HepG2 (cell line): ENCODE data around the gene FAM181A. TPM values are rescaled to one million over a fixed set of nuclear protein-coding genes. Genes with fewer than 3 reads are reported as not detected.
A peak's percentile ranks its signal among the peaks of the same experiment; 100 is the strongest.

Source experiments
- FLYWCH1 ChIP-seq: sonication (generic); formaldehyde crosslinking; IDR thresholded peaks from 2 replicates; pipeline ENCODE4 v1.8.1; 2023; ENCODE audit warnings: mild to moderate bottlenecking, missing genetic modification reagents
- HNRNPL ChIP-seq: fragments of 200-400 bp; formaldehyde crosslinking; IDR thresholded peaks from 2 replicates; pipeline ENCODE4 v1.6.1; 2017; ENCODE audit warnings: mild to moderate bottlenecking, low read depth, low read length
- ISL2 ChIP-seq: sonication (generic); formaldehyde crosslinking; IDR thresholded peaks from 2 replicates; pipeline ENCODE4 v1.5.0; 2020; ENCODE audit warnings: missing genetic modification reagents
- ISX ChIP-seq: sonication (generic); formaldehyde crosslinking; conservative IDR thresholded peaks from 2 replicates; pipeline ENCODE4 v1.5.0; 2020; ENCODE audit warnings: missing genetic modification reagents
- JARID2 ChIP-seq: sonication (generic); formaldehyde crosslinking; IDR thresholded peaks from 2 replicates; pipeline ENCODE4 v1.8.1; 2023; ENCODE audit warnings: missing genetic modification reagents, inconsistent platforms; ENCODE audit not compliant: insufficient replicate concordance
- MYNN ChIP-seq: sonication (generic); formaldehyde crosslinking; IDR thresholded peaks from 2 replicates; pipeline ENCODE4 v1.4.0; 2020; ENCODE audit warnings: mild to moderate bottlenecking, low read depth, missing genetic modification reagents
- NFE2L2 ChIP-seq: fragments of 150-350 bp; IDR thresholded peaks from 2 replicates; pipeline ENCODE4 v1.6.1; 2014; ENCODE audit warnings: low read length
- NR2F6 ChIP-seq, 2 experiments: IDR thresholded peaks; 2 replicates each; pipeline ENCODE4 v1.6.1; 2016; ENCODE audit warnings: antibody characterized with exemption in 1 of 2, mild to moderate bottlenecking in 1 of 2
- PAX8 ChIP-seq: sonication (generic); formaldehyde crosslinking; IDR thresholded peaks from 2 replicates; pipeline ENCODE4 v1.8.0; 2022; ENCODE audit warnings: mild to moderate bottlenecking, missing genetic modification reagents, borderline replicate concordance
- PHF5A ChIP-seq: IDR thresholded peaks from one replicate; pipeline ENCODE4 v1.6.1; 2018; ENCODE audit warnings: low read depth, missing genetic modification reagents; ENCODE audit not compliant: unreplicated experiment
- SALL1 ChIP-seq: sonication (generic); formaldehyde crosslinking; IDR thresholded peaks from 2 replicates; pipeline ENCODE4 v1.8.0; 2022; ENCODE audit warnings: mild to moderate bottlenecking, missing genetic modification reagents
- SCMH1 ChIP-seq: sonication (generic); formaldehyde crosslinking; IDR thresholded peaks from 2 replicates; pipeline ENCODE4 v1.9.0; 2021; ENCODE audit warnings: missing genetic modification reagents, mild to moderate bottlenecking, borderline replicate concordance
- SMYD3 ChIP-seq: sonication (generic); formaldehyde crosslinking; IDR thresholded peaks from 2 replicates; pipeline ENCODE4 v1.8.1; 2023; ENCODE audit warnings: mild to moderate bottlenecking, missing genetic modification reagents
- STAG1 ChIP-seq: sonication (generic); formaldehyde crosslinking; IDR thresholded peaks from 2 replicates; pipeline ENCODE4 v1.4.0; 2020; ENCODE audit warnings: missing genetic modification reagents
- TGIF2 ChIP-seq: IDR thresholded peaks from 2 replicates; pipeline ENCODE4 v1.6.1; 2016; ENCODE audit warnings: control low read depth, missing compliant biosample characterization
- ZBTB1 ChIP-seq: sonication (generic); formaldehyde crosslinking; IDR thresholded peaks from 2 replicates; pipeline ENCODE4 v1.4.0; 2020; ENCODE audit warnings: missing genetic modification reagents, borderline replicate concordance
- ZBTB10 ChIP-seq: sonication (generic); formaldehyde crosslinking; IDR thresholded peaks from 2 replicates; pipeline ENCODE4 v1.4.0; 2020; ENCODE audit warnings: missing genetic modification reagents, borderline replicate concordance
- ZNF678 ChIP-seq: sonication (generic); formaldehyde crosslinking; IDR thresholded peaks from 2 replicates; pipeline ENCODE4 v1.4.0; 2020; ENCODE audit warnings: mild to moderate bottlenecking, missing genetic modification reagents
- polyA plus RNA-seq, 8 experiments: library from polyadenylated mRNA; depleted of rRNA in 3 of 8; stranded (reverse) in 7 of 8; unstranded in 1 of 8; fragments of >200 nt; fragmentation: Illumina TruSeq in 4 of 8; extraction: Trizol in 4 of 8; gene quantifications; 2 replicates each; pipeline versions ENCODE4 v1.2.1 to v1.2.3, GENCODE V29; 2011 to 2016; ENCODE audit warnings: low read depth in 4 of 8, missing spikeins in 1 of 8, mixed read lengths in 1 of 8; ENCODE audit not compliant: insufficient read depth in 1 of 8
- total RNA-seq, 5 experiments: library from RNA; depleted of rRNA; stranded (reverse); fragments of >200 nt; fragmentation: Illumina TruSeq; extraction: Trizol; gene quantifications; 2 replicates each; pipeline ENCODE4 v1.2.3, GENCODE V29; 2016; ENCODE audit warnings: low read depth in 1 of 5
- TF ChIP-seq, protein P1 (sequence below): sonication (generic); formaldehyde crosslinking; IDR thresholded peaks from 2 replicates; pipeline ENCODE4 v1.9.0; 2021; ENCODE audit warnings: missing genetic modification reagents, borderline replicate concordance
- TF ChIP-seq, protein P2 (sequence below): sonication (generic); formaldehyde crosslinking; IDR thresholded peaks from 2 replicates; pipeline ENCODE4 v1.8.1; 2023; ENCODE audit warnings: mild to moderate bottlenecking, missing genetic modification reagents
- TF ChIP-seq, protein P3 (sequence below): sonication (generic); formaldehyde crosslinking; IDR thresholded peaks from 2 replicates; pipeline ENCODE4 v1.8.1; 2023; ENCODE audit warnings: missing genetic modification reagents, mild to moderate bottlenecking, borderline replicate concordance
- TF ChIP-seq, protein P4 (sequence below): sonication (generic); formaldehyde crosslinking; IDR thresholded peaks from 2 replicates; pipeline ENCODE4 v1.5.0; 2020; ENCODE audit warnings: missing genetic modification reagents

FAM181A gene
- total and polyA plus RNA-seq, 2 of the 13 experiments (the other 11 are each of a cell fraction or from before 2014, with no cell fraction given) = 1.1 to 1.5 TPM

DNA sequence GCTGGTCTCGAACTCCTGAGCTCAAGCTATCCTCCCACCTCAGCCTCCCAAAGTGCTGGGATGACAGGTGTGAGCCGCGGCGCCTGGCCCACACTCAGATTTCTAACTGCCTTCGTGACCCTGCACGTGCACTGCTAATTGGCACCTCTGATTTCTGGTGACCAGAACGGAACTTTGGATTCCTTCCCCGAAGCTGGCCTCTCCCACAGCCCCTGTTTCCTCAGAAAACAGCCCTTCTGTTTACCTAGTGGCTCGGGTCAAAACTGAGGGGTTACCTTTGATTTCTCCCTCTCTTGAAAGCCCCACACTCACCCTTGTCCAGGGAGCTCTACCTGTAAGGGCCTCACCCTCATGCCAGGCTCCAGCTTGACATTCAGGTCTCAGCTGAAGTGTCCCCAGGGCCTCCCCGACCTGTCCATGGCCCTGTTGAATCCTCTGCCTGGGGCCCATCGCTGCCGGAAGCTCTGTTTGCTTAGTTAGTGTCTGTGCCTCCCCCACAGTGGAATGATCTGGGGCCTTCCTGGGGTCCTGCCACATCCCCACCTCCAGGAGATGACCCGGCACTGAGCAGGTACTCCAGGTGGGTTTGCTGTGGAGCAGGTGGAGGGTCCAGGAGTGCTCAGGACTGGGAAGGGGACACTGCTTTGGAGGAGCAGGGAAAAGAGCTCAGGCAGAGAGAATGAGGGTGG is 24.4 kb upstream of the FAM181A start (continued):
- TF ChIP-seq ZBTB1 = no peak
- TF ChIP-seq ZNF678 (CRISPR knock-in tag) = 0 out of 2 replicates have a peak, but pooled peaks have one; percentile 11
- TF ChIP-seq, protein P1, sequence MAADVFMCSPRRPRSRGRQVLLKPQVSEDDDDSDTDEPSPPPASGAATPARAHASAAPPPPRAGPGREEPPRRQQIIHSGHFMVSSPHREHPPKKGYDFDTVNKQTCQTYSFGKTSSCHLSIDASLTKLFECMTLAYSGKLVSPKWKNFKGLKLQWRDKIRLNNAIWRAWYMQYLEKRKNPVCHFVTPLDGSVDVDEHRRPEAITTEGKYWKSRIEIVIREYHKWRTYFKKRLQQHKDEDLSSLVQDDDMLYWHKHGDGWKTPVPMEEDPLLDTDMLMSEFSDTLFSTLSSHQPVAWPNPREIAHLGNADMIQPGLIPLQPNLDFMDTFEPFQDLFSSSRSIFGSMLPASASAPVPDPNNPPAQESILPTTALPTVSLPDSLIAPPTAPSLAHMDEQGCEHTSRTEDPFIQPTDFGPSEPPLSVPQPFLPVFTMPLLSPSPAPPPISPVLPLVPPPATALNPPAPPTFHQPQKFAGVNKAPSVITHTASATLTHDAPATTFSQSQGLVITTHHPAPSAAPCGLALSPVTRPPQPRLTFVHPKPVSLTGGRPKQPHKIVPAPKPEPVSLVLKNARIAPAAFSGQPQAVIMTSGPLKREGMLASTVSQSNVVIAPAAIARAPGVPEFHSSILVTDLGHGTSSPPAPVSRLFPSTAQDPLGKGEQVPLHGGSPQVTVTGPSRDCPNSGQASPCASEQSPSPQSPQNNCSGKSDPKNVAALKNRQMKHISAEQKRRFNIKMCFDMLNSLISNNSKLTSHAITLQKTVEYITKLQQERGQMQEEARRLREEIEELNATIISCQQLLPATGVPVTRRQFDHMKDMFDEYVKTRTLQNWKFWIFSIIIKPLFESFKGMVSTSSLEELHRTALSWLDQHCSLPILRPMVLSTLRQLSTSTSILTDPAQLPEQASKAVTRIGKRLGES = no peak
- TF ChIP-seq STAG1 (CRISPR knock-in tag) = no peak
- TF ChIP-seq, protein P2, sequence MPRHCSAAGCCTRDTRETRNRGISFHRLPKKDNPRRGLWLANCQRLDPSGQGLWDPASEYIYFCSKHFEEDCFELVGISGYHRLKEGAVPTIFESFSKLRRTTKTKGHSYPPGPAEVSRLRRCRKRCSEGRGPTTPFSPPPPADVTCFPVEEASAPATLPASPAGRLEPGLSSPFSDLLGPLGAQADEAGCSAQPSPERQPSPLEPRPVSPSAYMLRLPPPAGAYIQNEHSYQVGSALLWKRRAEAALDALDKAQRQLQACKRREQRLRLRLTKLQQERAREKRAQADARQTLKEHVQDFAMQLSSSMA = 0 out of 2 replicates have a peak, but pooled peaks have one; percentile 25
- TF ChIP-seq ISL2 (CRISPR knock-in tag) = peak; percentile 46; the same call in 1 of the 2 replicates
- TF ChIP-seq ISX (CRISPR knock-in tag) = no peak
- TF ChIP-seq JARID2 (CRISPR knock-in tag) = no peak
- peak; percentile 82; the same call in 1 of the 2 replicates for TF ChIP-seq TGIF2 (CRISPR knock-in tag)
- no peak for TF ChIP-seq PHF5A (CRISPR knock-in tag)
- TF ChIP-seq, protein P3, sequence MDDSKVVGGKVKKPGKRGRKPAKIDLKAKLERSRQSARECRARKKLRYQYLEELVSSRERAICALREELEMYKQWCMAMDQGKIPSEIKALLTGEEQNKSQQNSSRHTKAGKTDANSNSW (CRISPR knock-in tag) = peak; percentile 40; the same call in 1 of the 2 replicates
- TF ChIP-seq, protein P4, sequence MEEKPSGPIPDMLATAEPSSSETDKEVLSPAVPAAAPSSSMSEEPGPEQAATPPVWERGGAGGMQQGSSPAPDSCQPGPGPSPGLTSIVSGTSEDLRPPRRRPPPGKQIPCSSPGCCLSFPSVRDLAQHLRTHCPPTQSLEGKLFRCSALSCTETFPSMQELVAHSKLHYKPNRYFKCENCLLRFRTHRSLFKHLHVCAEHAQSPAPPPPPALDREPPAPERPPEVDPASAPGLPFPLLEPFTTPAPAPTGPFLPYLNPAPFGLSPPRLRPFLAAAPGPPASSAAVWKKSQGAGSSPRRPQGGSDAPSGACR (CRISPR knock-in tag) = no peak
- no peak for TF ChIP-seq SCMH1 (CRISPR knock-in tag)
- TF ChIP-seq SMYD3 (CRISPR knock-in tag) = 0 out of 2 replicates have a peak, but pooled peaks have one; percentile 67
- TF ChIP-seq FLYWCH1 (CRISPR knock-in tag) = no peak
- TF ChIP-seq MYNN (CRISPR knock-in tag) = no peak
- TF ChIP-seq HNRNPL = no peak
- TF ChIP-seq NFE2L2 = no peak
- TF ChIP-seq ZBTB10 (CRISPR knock-in tag) = 0 out of 2 replicates have a peak, but pooled peaks have one; percentile 63
- peak; percentile 91 for TF ChIP-seq SALL1 (CRISPR knock-in tag)
- peak; percentile 93 for TF ChIP-seq NR2F6 (IDR thresholded peaks at IDR 0.05)
- TF ChIP-seq NR2F6 (CRISPR knock-in tag; IDR thresholded peaks at IDR 0.05) = peak; percentile 94
- TF ChIP-seq PAX8 = no peak; the same call in 1 of the 2 replicates
